H1 (cell line): ENCODE data around the gene APP. TPM values are rescaled to one million over a fixed set of nuclear protein-coding genes. Genes with fewer than 3 reads are reported as not detected.

Experiments used
- polyA plus RNA-seq, 7 experiments: library from polyadenylated mRNA; depleted of rRNA in 3 of 7; stranded (reverse) in 5 of 7; unstranded in 2 of 7; fragments of >200 nt in 5 of 7; fragments of 200-250 nt in 2 of 7; gene quantifications; 1 replicate in 5 of 7; 2 replicates in 1 of 7; 4 replicates in 1 of 7; pipeline versions ENCODE4 v1.2.1 to v1.2.3, GENCODE V29; 2011 to 2013; ENCODE audit warnings: missing spikeins in 2 of 7, mixed read lengths in 2 of 7
- total RNA-seq: library from RNA; stranded (reverse); fragmentation: NEBNext Ultra II Directional; extraction: Animal tissue kit (Norgen Biotek cat#: 25700); gene quantifications from 2 replicates; pipeline ENCODE4 v1.2.1, GENCODE V29; 2021
- TF ChIP-seq, protein P1 (sequence below): fragments of 300-600 bp; sonication (generic); IDR thresholded peaks from 2 replicates; pipeline ENCODE4 v1.7.1; 2012; ENCODE audit warnings: low read length, moderate library complexity, mild to moderate bottlenecking, inconsistent platforms; ENCODE audit not compliant: insufficient replicate concordance

APP gene
- total and polyA plus RNA-seq, 2 of the 8 experiments (the other 6 are each of a cell fraction or from before 2014, with no cell fraction given): 375 to 551 TPM

- TF ChIP-seq, protein P1, sequence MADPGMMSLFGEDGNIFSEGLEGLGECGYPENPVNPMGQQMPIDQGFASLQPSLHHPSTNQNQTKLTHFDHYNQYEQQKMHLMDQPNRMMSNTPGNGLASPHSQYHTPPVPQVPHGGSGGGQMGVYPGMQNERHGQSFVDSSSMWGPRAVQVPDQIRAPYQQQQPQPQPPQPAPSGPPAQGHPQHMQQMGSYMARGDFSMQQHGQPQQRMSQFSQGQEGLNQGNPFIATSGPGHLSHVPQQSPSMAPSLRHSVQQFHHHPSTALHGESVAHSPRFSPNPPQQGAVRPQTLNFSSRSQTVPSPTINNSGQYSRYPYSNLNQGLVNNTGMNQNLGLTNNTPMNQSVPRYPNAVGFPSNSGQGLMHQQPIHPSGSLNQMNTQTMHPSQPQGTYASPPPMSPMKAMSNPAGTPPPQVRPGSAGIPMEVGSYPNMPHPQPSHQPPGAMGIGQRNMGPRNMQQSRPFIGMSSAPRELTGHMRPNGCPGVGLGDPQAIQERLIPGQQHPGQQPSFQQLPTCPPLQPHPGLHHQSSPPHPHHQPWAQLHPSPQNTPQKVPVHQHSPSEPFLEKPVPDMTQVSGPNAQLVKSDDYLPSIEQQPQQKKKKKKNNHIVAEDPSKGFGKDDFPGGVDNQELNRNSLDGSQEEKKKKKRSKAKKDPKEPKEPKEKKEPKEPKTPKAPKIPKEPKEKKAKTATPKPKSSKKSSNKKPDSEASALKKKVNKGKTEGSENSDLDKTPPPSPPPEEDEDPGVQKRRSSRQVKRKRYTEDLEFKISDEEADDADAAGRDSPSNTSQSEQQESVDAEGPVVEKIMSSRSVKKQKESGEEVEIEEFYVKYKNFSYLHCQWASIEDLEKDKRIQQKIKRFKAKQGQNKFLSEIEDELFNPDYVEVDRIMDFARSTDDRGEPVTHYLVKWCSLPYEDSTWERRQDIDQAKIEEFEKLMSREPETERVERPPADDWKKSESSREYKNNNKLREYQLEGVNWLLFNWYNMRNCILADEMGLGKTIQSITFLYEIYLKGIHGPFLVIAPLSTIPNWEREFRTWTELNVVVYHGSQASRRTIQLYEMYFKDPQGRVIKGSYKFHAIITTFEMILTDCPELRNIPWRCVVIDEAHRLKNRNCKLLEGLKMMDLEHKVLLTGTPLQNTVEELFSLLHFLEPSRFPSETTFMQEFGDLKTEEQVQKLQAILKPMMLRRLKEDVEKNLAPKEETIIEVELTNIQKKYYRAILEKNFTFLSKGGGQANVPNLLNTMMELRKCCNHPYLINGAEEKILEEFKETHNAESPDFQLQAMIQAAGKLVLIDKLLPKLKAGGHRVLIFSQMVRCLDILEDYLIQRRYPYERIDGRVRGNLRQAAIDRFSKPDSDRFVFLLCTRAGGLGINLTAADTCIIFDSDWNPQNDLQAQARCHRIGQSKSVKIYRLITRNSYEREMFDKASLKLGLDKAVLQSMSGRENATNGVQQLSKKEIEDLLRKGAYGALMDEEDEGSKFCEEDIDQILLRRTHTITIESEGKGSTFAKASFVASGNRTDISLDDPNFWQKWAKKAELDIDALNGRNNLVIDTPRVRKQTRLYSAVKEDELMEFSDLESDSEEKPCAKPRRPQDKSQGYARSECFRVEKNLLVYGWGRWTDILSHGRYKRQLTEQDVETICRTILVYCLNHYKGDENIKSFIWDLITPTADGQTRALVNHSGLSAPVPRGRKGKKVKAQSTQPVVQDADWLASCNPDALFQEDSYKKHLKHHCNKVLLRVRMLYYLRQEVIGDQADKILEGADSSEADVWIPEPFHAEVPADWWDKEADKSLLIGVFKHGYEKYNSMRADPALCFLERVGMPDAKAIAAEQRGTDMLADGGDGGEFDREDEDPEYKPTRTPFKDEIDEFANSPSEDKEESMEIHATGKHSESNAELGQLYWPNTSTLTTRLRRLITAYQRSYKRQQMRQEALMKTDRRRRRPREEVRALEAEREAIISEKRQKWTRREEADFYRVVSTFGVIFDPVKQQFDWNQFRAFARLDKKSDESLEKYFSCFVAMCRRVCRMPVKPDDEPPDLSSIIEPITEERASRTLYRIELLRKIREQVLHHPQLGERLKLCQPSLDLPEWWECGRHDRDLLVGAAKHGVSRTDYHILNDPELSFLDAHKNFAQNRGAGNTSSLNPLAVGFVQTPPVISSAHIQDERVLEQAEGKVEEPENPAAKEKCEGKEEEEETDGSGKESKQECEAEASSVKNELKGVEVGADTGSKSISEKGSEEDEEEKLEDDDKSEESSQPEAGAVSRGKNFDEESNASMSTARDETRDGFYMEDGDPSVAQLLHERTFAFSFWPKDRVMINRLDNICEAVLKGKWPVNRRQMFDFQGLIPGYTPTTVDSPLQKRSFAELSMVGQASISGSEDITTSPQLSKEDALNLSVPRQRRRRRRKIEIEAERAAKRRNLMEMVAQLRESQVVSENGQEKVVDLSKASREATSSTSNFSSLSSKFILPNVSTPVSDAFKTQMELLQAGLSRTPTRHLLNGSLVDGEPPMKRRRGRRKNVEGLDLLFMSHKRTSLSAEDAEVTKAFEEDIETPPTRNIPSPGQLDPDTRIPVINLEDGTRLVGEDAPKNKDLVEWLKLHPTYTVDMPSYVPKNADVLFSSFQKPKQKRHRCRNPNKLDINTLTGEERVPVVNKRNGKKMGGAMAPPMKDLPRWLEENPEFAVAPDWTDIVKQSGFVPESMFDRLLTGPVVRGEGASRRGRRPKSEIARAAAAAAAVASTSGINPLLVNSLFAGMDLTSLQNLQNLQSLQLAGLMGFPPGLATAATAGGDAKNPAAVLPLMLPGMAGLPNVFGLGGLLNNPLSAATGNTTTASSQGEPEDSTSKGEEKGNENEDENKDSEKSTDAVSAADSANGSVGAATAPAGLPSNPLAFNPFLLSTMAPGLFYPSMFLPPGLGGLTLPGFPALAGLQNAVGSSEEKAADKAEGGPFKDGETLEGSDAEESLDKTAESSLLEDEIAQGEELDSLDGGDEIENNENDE: no peak
Observed at GRCh38 chr21:26153758-26154157, 16.8 kb downstream of the APP start (continued).
